Trophoblast cell (in vitro differentiated cells and primary cell): Measurements from ENCODE around the gene ANXA6.

ENCODE experiments used
- DNase-seq, 2 donors: peaks; one replicate each; pipeline ENCODE4 v3.0.0-alpha.2; 2016
- H2AFZ ChIP-seq: 2 replicates; pipeline ENCODE4 v1.6.1; 2013; ENCODE audit warnings: low read length, moderate library complexity, mild to moderate bottlenecking; ENCODE audit not compliant: insufficient read depth, poor library complexity
- H2AK5ac ChIP-seq: 2 replicates; pipeline ENCODE4 v1.6.1; 2013; ENCODE audit warnings: mild to moderate bottlenecking, low read length
- H2BK120ac ChIP-seq: 2 replicates; pipeline ENCODE4 v1.6.1; 2013; ENCODE audit warnings: low read length, mild to moderate bottlenecking, moderate library complexity; ENCODE audit not compliant: insufficient read depth, poor library complexity
- H2BK12ac ChIP-seq: 2 replicates; pipeline ENCODE4 v1.6.1; 2013; ENCODE audit warnings: mild to moderate bottlenecking, low read length, moderate library complexity
- H2BK5ac ChIP-seq: 2 replicates; pipeline ENCODE4 v1.6.1; 2013; ENCODE audit warnings: low read length, low read depth, moderate library complexity, mild to moderate bottlenecking; ENCODE audit not compliant: poor library complexity
- H3K14ac ChIP-seq: 2 replicates; pipeline ENCODE4 v1.6.1; 2013; ENCODE audit warnings: mild to moderate bottlenecking, low read length
- H3K18ac ChIP-seq: 2 replicates; pipeline ENCODE4 v1.6.1; 2013; ENCODE audit warnings: mild to moderate bottlenecking, low read length
- H3K23ac ChIP-seq: 2 replicates; pipeline ENCODE4 v1.6.1; 2013; ENCODE audit warnings: low read length
- H3K27ac ChIP-seq: 2 replicates; pipeline ENCODE4 v1.5.1; 2013; ENCODE audit warnings: low read depth, mild to moderate bottlenecking, inconsistent platforms, low read length, moderate library complexity
- H3K27me3 ChIP-seq: 2 replicates; pipeline ENCODE4 v1.6.1; 2013; ENCODE audit warnings: inconsistent platforms, mild to moderate bottlenecking, low read length, moderate library complexity; ENCODE audit not compliant: insufficient read depth
- H3K36me3 ChIP-seq, 2 experiments: 1 replicate in 1 of 2; 2 replicates in 1 of 2; pipeline ENCODE4 v1.6.1; 2013; ENCODE audit warnings: low read length in 2 of 2, mild to moderate bottlenecking in 2 of 2, moderate library complexity in 1 of 2; ENCODE audit not compliant: insufficient read depth in 2 of 2, control insufficient read depth in 1 of 2
- H3K4ac ChIP-seq: 2 replicates; pipeline ENCODE4 v1.6.1; 2013; ENCODE audit warnings: low read depth, mild to moderate bottlenecking, low read length, moderate library complexity
- H3K4me1 ChIP-seq, 2 experiments: 1 replicate in 1 of 2; 2 replicates in 1 of 2; pipeline ENCODE4 v1.6.1; 2013; ENCODE audit warnings: low read length in 2 of 2, mild to moderate bottlenecking in 2 of 2, moderate library complexity in 1 of 2; ENCODE audit not compliant: insufficient read depth in 2 of 2, control insufficient read depth in 1 of 2
- H3K4me2 ChIP-seq: 2 replicates; pipeline ENCODE4 v1.6.1; 2013; ENCODE audit warnings: inconsistent platforms, mild to moderate bottlenecking, low read length, moderate library complexity
- H3K4me3 ChIP-seq: 2 replicates; pipeline ENCODE4 v1.5.1; 2013; ENCODE audit warnings: mild to moderate bottlenecking, low read depth, low read length, inconsistent platforms
- H3K79me1 ChIP-seq: one replicate; pipeline ENCODE4 v1.6.1; 2013; ENCODE audit warnings: low read length
- H3K79me2 ChIP-seq: 2 replicates; pipeline ENCODE4 v1.6.1; 2013; ENCODE audit warnings: low read length, mild to moderate bottlenecking; ENCODE audit not compliant: control insufficient read depth, insufficient read depth, poor library complexity
- H3K9ac ChIP-seq: 2 replicates; pipeline ENCODE4 v1.6.1; 2013; ENCODE audit warnings: mild to moderate bottlenecking, low read length
- H3K9me3 ChIP-seq: 2 replicates; pipeline ENCODE4 v1.6.1; 2013; ENCODE audit warnings: low read depth, mild to moderate bottlenecking, control low read depth, inconsistent platforms, low read length; ENCODE audit not compliant: insufficient read depth
- H4K12ac ChIP-seq: 2 replicates; pipeline ENCODE4 v1.6.1; 2013; ENCODE audit warnings: low read depth, mild to moderate bottlenecking, low read length, moderate library complexity
- H4K8ac ChIP-seq: 2 replicates; pipeline ENCODE4 v1.6.1; 2013; ENCODE audit warnings: low read depth, mild to moderate bottlenecking, low read length, moderate library complexity
- H4K91ac ChIP-seq: one replicate; pipeline ENCODE4 v1.6.1; 2013; ENCODE audit warnings: low read depth, mild to moderate bottlenecking, low read length, moderate library complexity
- WGBS: extraction: QIAGEN DNeasy Blood & Tissue Kit; methylation state at CpG from one replicate; pipeline ENCODE4 v1.1.7; 2013; ENCODE audit warnings: missing lambda C conversion rate; ENCODE audit not compliant: insufficient read length, insufficient coverage; ENCODE audit errors: extremely low coverage; 5-methylcytosine and 5-hydroxymethylcytosine counted together

The ANXA6 gene

DNA sequence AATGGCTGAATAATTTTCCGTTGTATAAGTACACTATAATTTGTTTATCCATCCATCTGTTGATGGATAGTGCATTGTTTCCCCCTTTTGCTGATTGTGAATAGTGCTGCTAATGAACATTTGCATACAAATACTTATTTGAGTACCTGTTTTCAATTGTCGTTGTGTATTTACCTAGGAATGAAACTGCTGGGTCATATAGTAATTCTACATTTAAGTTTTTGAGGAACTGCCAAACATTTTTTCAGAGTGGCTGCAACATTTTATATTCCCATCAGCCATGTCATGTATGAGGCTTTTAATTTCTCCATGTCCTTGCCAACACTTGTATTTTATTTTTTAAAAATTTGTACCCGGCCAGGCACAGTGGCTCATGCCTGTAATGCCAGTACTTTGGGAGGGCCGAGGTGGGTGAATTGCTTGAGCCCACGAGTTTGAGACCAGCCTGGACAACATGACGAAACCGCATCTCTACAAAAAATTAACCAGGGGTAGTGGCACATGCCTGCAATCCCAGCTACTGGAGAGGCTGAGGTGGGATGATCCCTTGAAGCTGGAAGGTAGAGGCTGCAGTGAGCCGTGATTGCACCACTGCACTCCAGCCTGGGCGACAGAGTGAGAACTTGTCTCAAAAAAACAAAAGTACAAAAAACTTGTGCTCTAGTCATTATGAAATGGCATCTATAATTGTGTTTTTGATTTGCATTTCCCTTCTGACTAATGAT, 2.2 kb upstream of the ANXA6 start:
- peaks cover 12% of the 10 kb centered on the region for H3K79me1 ChIP-seq
- WGBS, result no CpG with 5 or more reads among the region's 9 CpGs
- no peak overlapping the region for H4K12ac ChIP-seq

DNA sequence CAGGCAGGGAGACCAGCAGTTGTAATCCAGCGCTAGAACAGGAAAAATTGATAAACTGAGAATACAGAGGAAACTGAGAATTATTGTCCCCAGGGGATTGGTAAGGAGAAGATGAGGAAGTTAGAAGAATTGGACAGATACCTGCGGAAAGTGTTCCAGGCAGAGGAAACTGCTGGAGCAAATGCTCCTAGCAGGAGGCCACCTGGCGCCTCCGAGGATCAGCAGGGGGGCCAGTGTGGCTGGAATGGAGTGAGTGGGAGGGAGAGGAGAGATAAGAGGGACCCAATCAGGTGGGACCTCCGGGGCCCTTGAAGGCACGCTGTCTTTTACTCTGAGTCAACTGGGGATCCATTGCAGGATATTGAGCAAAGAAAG, 695 bp upstream of the ANXA6 start:
- Histone ChIP-seq H3K9ac (no peak overlapping the region), H4K91ac (no peak overlapping the region), H3K79me1 (peaks cover 12% of the 10 kb centered on the region), H2BK5ac (peak overlapping the region; percentile 1), H3K14ac (no peak overlapping the region), H3K9me3 (no peaks in the 10 kb centered on the region), H3K27ac (peak overlapping the region; percentile 38), H3K4me3 (no peak overlapping the region), H3K23ac (no peak overlapping the region), H2AFZ (peak overlapping the region; percentile 3), H2BK120ac (no peak overlapping the region), H2AK5ac (no peak overlapping the region), H3K18ac (no peak overlapping the region), H3K27me3 (no peaks in the 10 kb centered on the region), H2BK12ac (no peak overlapping the region), H3K4ac (no peak overlapping the region), H3K4me2 (peak overlapping the region; percentile 88), H3K79me2 (peaks cover 6% of the 10 kb centered on the region), H3K4me1 (peaks cover 13 to 16% of the 10 kb centered on the region in 2 experiments), H3K36me3 (no peaks in the 10 kb centered on the region), H4K12ac (no peak overlapping the region), H4K8ac (no peak overlapping the region)
- no CpG with 5 or more reads among the region's 6 CpGs for WGBS
- no peak for DNase-seq

More for the DNA sequence above, 2.2 kb upstream of the ANXA6 start:
- Histone ChIP-seq H3K18ac (no peak overlapping the region), H3K4me2 (no peak overlapping the region), H3K9ac (no peak overlapping the region), H2AK5ac (no peak overlapping the region), H3K4me1 (peaks cover 16 to 19% of the 10 kb centered on the region in 2 experiments), H3K27me3 (no peaks in the 10 kb centered on the region), H2BK12ac (no peak overlapping the region), H4K91ac (no peak overlapping the region), H3K4me3 (no peak overlapping the region), H3K14ac (no peak overlapping the region), H4K8ac (no peak overlapping the region), H2BK120ac (no peak overlapping the region), H2BK5ac (no peak overlapping the region), H3K27ac (no peak overlapping the region), H3K23ac (no peak overlapping the region), H2AFZ (no peak overlapping the region), H3K9me3 (no peaks in the 10 kb centered on the region), H3K79me2 (peaks cover 6% of the 10 kb centered on the region), H3K36me3 (no peaks in the 10 kb centered on the region), H3K4ac (no peak overlapping the region)
- DNase-seq, result no peak

DNA sequence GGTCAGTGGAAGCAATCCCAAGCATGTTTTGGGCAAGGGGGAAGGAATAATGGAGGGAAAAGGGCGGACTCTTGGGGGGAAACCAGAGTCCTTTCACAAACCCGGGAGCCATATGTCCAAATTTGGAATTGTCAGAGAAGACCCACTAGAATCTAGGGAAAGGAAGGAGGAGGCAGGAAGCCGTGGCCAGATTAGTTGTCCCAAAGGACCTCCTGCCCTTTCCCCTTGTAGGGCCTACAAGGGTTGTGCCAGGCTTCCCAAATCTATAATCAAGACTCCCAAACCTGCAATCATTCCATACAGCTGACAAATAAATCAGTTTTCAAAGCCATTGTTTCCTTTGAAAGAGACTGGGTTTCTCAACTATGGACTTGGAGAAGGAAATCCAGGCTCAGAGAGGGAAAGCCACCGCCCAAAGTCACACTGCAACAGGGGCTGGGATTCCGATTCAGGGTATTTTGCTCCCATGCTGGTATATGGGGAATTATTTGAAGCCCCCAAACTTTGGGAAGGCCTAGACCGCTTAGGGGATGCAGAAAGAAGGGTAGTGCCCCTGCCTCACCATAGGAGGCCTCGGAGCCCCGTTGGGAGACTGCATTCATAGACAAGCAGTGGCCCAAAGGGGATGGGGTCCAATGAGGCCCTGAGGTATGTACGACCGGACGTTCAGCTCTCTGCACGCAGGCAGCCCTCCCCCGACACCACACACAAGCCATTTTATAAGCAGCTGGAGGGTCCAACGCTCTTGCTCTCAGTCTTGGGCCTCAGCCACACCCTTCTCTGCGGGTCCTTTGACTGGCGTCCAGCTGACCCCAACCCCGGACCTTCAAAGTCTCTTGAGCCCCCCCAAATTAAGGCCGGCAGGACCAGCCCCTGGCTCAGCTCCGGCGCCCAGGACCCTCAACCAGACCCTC, 815 bp downstream of the ANXA6 start:
- H3K36me3 ChIP-seq, result no peaks in the 10 kb centered on the region
- H2AK5ac ChIP-seq, result peak overlapping the region; percentile 28
- H3K14ac ChIP-seq, result peak overlapping the region; percentile 61
- peaks cover 6% of the 10 kb centered on the region for H3K79me2 ChIP-seq
- no peak for DNase-seq
- H3K18ac ChIP-seq, result peak overlapping the region; percentile 55
- peak overlapping the region; percentile 30 for H4K91ac ChIP-seq
- H3K9me3 ChIP-seq, result no peaks in the 10 kb centered on the region
- no peak overlapping the region for H3K23ac ChIP-seq
- H2BK120ac ChIP-seq, result peak overlapping the region; percentile 2
- H4K8ac ChIP-seq, result peak overlapping the region; percentile 10
- H3K4ac ChIP-seq, result peak overlapping the region; percentile 62
- H3K4me1 ChIP-seq, result peaks cover 13 to 16% of the 10 kb centered on the region in 2 experiments
- peak overlapping the region; percentile 47 for H4K12ac ChIP-seq
- peak overlapping the region; percentile 50 for H2AFZ ChIP-seq
- peaks cover 12% of the 10 kb centered on the region for H3K79me1 ChIP-seq
- H3K27me3 ChIP-seq, result no peaks in the 10 kb centered on the region
- H3K4me3 ChIP-seq, result peak overlapping the region; percentile 81
- H2BK5ac ChIP-seq, result no peak overlapping the region
- no peak overlapping the region for H3K27ac ChIP-seq
- WGBS, result no CpG with 5 or more reads among the region's 20 CpGs
- peak overlapping the region; percentile 88 for H3K4me2 ChIP-seq
- no peak overlapping the region for H2BK12ac ChIP-seq
- H3K9ac ChIP-seq, result peak overlapping the region; percentile 10

DNA sequence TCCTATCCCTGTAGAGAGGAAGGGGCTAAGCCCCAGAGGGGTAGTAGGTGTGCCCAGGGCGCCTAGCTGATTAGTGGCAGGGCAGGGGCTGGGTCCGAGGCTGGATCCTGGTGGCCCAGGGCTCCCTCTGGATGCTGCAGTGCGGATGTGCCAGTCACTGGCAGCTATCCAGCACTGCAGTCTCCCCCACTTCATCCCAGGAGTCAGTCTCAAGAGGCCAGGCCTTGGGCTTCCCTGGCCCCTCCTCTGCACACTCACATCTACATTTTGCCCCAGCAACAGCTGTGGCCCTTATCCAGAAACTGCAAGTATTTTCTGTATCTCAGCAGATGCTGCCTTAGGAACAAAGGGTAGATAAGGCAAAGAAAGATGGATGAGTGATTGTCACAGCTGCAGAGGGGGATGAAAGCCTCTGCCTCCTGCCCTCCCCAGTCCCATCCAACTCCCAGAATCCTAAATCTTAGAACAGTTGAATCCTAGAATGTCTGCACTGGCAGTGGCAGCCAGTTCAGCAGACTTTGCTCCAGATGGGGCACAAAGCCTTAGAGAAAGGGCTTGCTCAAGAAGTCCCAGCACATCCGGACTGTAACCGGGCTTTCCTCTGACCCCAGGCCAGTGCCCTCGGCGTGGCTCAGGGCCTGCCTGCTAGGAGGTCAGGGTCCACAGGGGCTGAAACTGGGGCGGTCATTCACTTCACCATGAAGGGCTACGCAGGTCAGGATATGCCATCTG, 1.6 kb downstream of the ANXA6 start:
- no CpG with 5 or more reads among the region's 9 CpGs for WGBS
- Histone ChIP-seq H3K9ac (no peak overlapping the region), H3K4me3 (no peak overlapping the region)

More for the DNA sequence above, 1.6 kb downstream of the ANXA6 start:
- Histone ChIP-seq H3K4me1 (peaks cover 13 to 17% of the 10 kb centered on the region in 2 experiments), H2BK12ac (no peak overlapping the region), H4K8ac (no peak overlapping the region), H3K27me3 (no peaks in the 10 kb centered on the region), H4K12ac (no peak overlapping the region), H3K18ac (peak overlapping the region; percentile 26), H3K79me1 (peaks cover 12% of the 10 kb centered on the region), H2AFZ (no peak overlapping the region), H4K91ac (no peak overlapping the region), H3K4ac (peak overlapping the region; percentile 29), H2BK5ac (no peak overlapping the region), H3K9me3 (no peaks in the 10 kb centered on the region), H3K23ac (no peak overlapping the region), H3K36me3 (no peaks in the 10 kb centered on the region), H3K79me2 (peaks cover 6% of the 10 kb centered on the region), H3K14ac (no peak overlapping the region), H2BK120ac (no peak overlapping the region), H3K27ac (no peak overlapping the region), H2AK5ac (peak overlapping the region; percentile 11), H3K4me2 (peak overlapping the region; percentile 88)
- no peak for DNase-seq
